SK-N-SH treated with all-trans-retinoic acid at 6 μM for 48 hours (cell line): Measurements from ENCODE around the gene KAT6B.

Experiments used
- ATAC-seq: fragments of 200-7000 bp; cut with Tn5 transposase; 3 replicates; pipeline ENCODE4 v1.9.1; 2020; ENCODE audit warnings: mild to moderate bottlenecking, moderate library complexity
- ARNTL ChIP-seq: fragments of 450-650 bp; formaldehyde crosslinking; IDR thresholded peaks from 2 replicates; pipeline ENCODE4 v1.5.0; 2020; ENCODE audit warnings: low read depth, mild to moderate bottlenecking, moderate library complexity, borderline replicate concordance
- BACH2 ChIP-seq: fragments of 250-450 bp; sonication (Bioruptor Pico); IDR thresholded peaks from 2 replicates; pipeline ENCODE4 v1.9.0; 2021; ENCODE audit warnings: mild to moderate bottlenecking, borderline replicate concordance
- CREB5 ChIP-seq: fragments of 250-450 bp; sonication (Bioruptor Pico); IDR thresholded peaks from 2 replicates; pipeline ENCODE4 v1.5.1; 2020; ENCODE audit warnings: low read depth, mild to moderate bottlenecking, moderate library complexity
- CSDC2 ChIP-seq: fragments of 250-450 bp; sonication (Bioruptor Pico); IDR thresholded peaks from 2 replicates; pipeline ENCODE4 v1.5.0; 2020; ENCODE audit warnings: mild to moderate bottlenecking, moderate library complexity
- ESRRG ChIP-seq: fragments of 250-450 bp; sonication (Bioruptor Pico); IDR thresholded peaks from 2 replicates; pipeline ENCODE4 v1.6.1; 2021; ENCODE audit warnings: mild to moderate bottlenecking
- GLIS3 ChIP-seq: fragments of 250-450 bp; sonication (Bioruptor Pico); IDR thresholded peaks from 2 replicates; pipeline ENCODE4 v1.5.0; 2020; ENCODE audit warnings: mild to moderate bottlenecking, moderate library complexity
- ISL1 ChIP-seq: fragments of 250-450 bp; sonication (Bioruptor Pico); IDR thresholded peaks from 2 replicates; pipeline ENCODE4 v2.1.2; 2022; ENCODE audit warnings: mild to moderate bottlenecking, moderate library complexity
- OSR1 ChIP-seq: fragments of 250-450 bp; sonication (Bioruptor Pico); IDR thresholded peaks from 2 replicates; pipeline ENCODE4 v1.8.0; 2022; ENCODE audit warnings: moderate library complexity, mild to moderate bottlenecking, inconsistent platforms
- PATZ1 ChIP-seq: fragments of 250-450 bp; sonication (Bioruptor Pico); IDR thresholded peaks from 2 replicates; pipeline ENCODE4 v1.8.0; 2020; ENCODE audit warnings: mild to moderate bottlenecking, moderate library complexity, borderline replicate concordance
- POU6F1 ChIP-seq: fragments of 250-450 bp; sonication (Bioruptor Pico); IDR thresholded peaks from 2 replicates; pipeline ENCODE4 v1.8.0; 2021; ENCODE audit warnings: low read depth, mild to moderate bottlenecking, moderate library complexity, borderline replicate concordance
- PPARA ChIP-seq: fragments of 250-450 bp; sonication (Bioruptor Pico); IDR thresholded peaks from 2 replicates; pipeline ENCODE4 v1.5.0; 2020; ENCODE audit warnings: mild to moderate bottlenecking, borderline replicate concordance
- SNAI2 ChIP-seq: fragments of 250-450 bp; sonication (Bioruptor Pico); IDR thresholded peaks from 2 replicates; pipeline ENCODE4 v1.5.0; 2020; ENCODE audit warnings: mild to moderate bottlenecking, moderate library complexity
- TCF4 ChIP-seq: fragments of 250-450 bp; sonication (Bioruptor Pico); IDR thresholded peaks from 2 replicates; pipeline ENCODE4 v1.8.0; 2021; ENCODE audit warnings: mild to moderate bottlenecking, moderate library complexity, borderline replicate concordance
- TOX ChIP-seq: fragments of 250-450 bp; sonication (Bioruptor Pico); IDR thresholded peaks from 2 replicates; pipeline ENCODE4 v1.8.0; 2021; ENCODE audit warnings: mild to moderate bottlenecking, moderate library complexity, borderline replicate concordance
- TSHZ2 ChIP-seq: fragments of 250-450 bp; sonication (Bioruptor Pico); IDR thresholded peaks from 2 replicates; pipeline ENCODE4 v1.5.0; 2020; ENCODE audit warnings: mild to moderate bottlenecking, moderate library complexity
- ZC3H10 ChIP-seq: fragments of 250-450 bp; sonication (Bioruptor Pico); IDR thresholded peaks from 2 replicates; pipeline ENCODE4 v1.5.1; 2021; ENCODE audit warnings: mild to moderate bottlenecking, moderate library complexity
- ZFP3 ChIP-seq: fragments of 250-450 bp; sonication (Bioruptor Pico); IDR thresholded peaks from 2 replicates; pipeline ENCODE4 v1.5.0; 2020; ENCODE audit warnings: mild to moderate bottlenecking, moderate library complexity
- ZFP30 ChIP-seq: fragments of 450-650 bp; formaldehyde crosslinking; IDR thresholded peaks from 2 replicates; pipeline ENCODE4 v1.5.0; 2022; ENCODE audit warnings: mild to moderate bottlenecking, moderate library complexity
- ZNF70 ChIP-seq: fragments of 450-650 bp; formaldehyde crosslinking; IDR thresholded peaks from 2 replicates; pipeline ENCODE4 v1.5.0; 2020; ENCODE audit warnings: mild to moderate bottlenecking, moderate library complexity
- ZNF8 ChIP-seq: fragments of 450-650 bp; formaldehyde crosslinking; IDR thresholded peaks from 2 replicates; pipeline ENCODE4 v1.5.0; 2020; ENCODE audit warnings: mild to moderate bottlenecking, moderate library complexity

The KAT6B gene

GRCh38 chr10:74896788-74897527 is 70.6 kb downstream of the KAT6B start (continued):
- TF ChIP-seq POU6F1 (CRISPR knock-in tag), result no peak
- TF ChIP-seq CSDC2 (CRISPR knock-in tag), result no peak
- no peak for TF ChIP-seq ZFP3 (CRISPR knock-in tag)

DNA sequence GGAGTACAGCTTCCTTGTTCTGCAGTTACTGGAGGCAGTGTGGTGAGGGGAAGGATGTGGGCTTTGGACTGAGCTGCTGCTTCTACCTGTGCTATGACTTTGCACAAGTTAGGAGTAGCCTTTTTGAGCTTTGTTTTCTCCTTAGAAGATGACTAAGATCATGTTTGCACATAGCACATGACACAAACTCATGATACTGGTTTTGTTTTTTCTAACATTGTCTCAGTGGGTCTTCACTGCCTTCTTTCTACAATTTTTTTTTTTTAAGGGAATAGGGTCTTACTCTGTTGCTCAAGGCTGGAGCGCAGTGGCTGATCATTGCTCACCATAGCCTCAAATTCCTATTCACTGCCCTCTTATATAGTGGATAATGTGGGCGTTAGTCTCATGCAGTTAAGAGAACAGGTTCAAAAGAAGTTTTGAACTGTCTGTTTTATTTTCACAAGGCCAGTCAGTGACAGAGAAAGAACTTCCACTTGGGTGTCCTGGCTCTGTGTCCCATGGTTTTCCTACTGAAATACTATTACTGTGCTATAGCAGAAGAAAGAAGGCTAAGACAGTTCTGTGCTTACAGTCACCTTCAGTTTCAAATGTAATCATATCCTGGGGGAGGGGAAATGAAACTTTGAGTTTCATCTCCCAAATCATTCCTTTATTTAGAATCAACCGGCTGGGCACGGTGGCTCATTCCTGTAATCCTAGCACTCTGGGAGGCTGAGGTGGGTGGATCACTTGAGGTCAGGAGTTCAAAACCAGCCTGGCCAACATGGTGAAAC is 72.0 kb downstream of the KAT6B start:
- TF ChIP-seq ZC3H10 (CRISPR knock-in tag), result no peak
- TF ChIP-seq ZNF70 (CRISPR knock-in tag), result no peak
- TF ChIP-seq CREB5, result no peak
- no peak for TF ChIP-seq ISL1
- TF ChIP-seq TSHZ2 (CRISPR knock-in tag), result no peak
- no peak for TF ChIP-seq ZFP30 (CRISPR knock-in tag)
- no peak; the same call in 2 of the 3 replicates for ATAC-seq

GRCh38 chr10:74900297-74900696 is 73.9 kb downstream of the KAT6B start:
- TF ChIP-seq ISL1 (no peak), PPARA (CRISPR knock-in tag) (no peak), ZFP3 (CRISPR knock-in tag) (no peak), BACH2 (no peak), PATZ1 (CRISPR knock-in tag) (no peak), OSR1 (no peak), CSDC2 (CRISPR knock-in tag) (no peak)
- ATAC-seq, result no peak

DNA sequence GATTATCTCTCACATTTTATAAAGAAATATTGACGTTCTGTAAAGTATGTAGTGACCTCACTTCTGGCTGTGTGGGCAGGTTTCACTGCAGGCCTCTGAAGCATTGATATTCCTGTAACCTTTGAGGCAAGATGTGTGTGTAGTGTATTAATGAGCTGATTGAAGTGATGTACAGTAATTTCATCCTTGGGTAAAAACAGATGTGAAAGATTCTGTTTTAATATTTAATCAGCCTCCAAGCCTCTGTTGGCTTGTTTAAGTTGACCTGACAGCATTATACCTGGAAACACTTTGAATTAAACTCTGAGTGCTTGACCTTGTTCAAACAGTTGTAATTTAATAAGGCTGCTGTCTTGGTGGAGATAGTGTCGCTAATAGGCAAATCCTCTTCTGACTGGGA is 74.9 kb downstream of the KAT6B start:
- ATAC-seq, result no peak
- TF ChIP-seq CREB5 (no peak), TCF4 (CRISPR knock-in tag) (peak; percentile 82), SNAI2 (CRISPR knock-in tag) (no peak), GLIS3 (no peak), PATZ1 (CRISPR knock-in tag) (no peak), ARNTL (CRISPR knock-in tag) (no peak), ZNF8 (0 out of 2 replicates have a peak, but pooled peaks have one; percentile 31), ZFP3 (CRISPR knock-in tag) (no peak), PPARA (CRISPR knock-in tag) (no peak), ESRRG (CRISPR knock-in tag) (no peak), TOX (CRISPR knock-in tag) (no peak), BACH2 (no peak), CSDC2 (CRISPR knock-in tag) (no peak), TSHZ2 (CRISPR knock-in tag) (peak; percentile 82), ZFP30 (CRISPR knock-in tag) (no peak), ZNF70 (CRISPR knock-in tag) (no peak), ISL1 (peak; percentile 50)
